LNCaP clone FGC (cell line): ENCODE measurements around the gene FAM78B.

Experiments used
- DNase-seq: peaks from one replicate; pipeline ENCODE4 v3.0.0-alpha.2; 2011; ENCODE audit warnings: low read depth
- H3K4me3 ChIP-seq: 2 replicates; pipeline ENCODE4 v1.5.1; 2011; ENCODE audit warnings: mild to moderate bottlenecking, low read depth, low read length, control low read depth
- TF ChIP-seq, protein P1 (sequence below): IDR thresholded peaks from 2 replicates; pipeline ENCODE4 v1.5.1; 2012; ENCODE audit warnings: mild to moderate bottlenecking; ENCODE audit not compliant: control insufficient read depth, insufficient read depth; ENCODE audit errors: extremely low read depth

The FAM78B gene

DNA sequence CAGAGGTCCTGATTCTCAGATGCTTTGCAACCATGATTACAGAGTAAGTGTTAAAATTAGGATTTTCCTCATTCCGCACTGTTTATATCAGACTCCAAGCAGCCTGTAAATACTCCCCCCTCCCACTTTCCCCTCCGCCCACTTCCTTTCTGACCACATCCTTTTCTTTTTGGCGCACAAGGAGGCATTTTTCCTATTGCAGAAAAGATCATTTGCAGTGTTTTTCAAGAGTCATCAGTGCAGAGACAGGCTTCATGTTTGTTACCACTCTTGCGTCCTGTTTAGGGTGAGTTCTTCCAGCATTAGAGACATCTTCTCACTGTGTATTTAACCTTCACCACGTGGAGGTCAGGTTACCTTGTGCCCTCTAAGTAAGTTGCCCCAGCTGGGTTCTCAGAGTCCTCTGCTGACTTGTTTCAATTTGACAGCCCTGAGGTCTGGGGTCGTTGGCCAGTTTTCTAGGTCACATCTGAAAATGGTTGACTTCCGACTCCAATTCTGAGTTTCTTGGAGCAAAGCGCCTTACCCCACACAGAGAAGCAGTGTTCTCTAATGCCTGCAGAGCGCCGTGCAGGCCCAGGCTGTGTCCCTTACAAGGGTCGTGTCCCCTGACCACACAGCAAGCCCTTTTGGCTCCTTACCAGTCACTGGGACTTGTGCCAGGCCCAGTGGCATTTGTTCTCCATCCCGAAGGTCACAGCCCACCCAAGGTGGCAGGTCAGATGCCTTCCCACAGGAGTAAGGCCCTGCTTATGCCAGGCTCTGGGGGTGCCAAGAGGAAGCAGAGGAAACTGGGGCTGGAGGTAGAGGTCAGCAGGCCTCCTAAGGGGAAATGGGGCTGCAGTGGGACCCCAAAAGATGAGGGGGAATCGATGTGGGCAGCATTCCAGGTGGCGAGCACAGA is 85.6 kb downstream of the FAM78B start:
- no peak overlapping the region for H3K4me3 ChIP-seq
- no peak for DNase-seq
- TF ChIP-seq, protein P1, sequence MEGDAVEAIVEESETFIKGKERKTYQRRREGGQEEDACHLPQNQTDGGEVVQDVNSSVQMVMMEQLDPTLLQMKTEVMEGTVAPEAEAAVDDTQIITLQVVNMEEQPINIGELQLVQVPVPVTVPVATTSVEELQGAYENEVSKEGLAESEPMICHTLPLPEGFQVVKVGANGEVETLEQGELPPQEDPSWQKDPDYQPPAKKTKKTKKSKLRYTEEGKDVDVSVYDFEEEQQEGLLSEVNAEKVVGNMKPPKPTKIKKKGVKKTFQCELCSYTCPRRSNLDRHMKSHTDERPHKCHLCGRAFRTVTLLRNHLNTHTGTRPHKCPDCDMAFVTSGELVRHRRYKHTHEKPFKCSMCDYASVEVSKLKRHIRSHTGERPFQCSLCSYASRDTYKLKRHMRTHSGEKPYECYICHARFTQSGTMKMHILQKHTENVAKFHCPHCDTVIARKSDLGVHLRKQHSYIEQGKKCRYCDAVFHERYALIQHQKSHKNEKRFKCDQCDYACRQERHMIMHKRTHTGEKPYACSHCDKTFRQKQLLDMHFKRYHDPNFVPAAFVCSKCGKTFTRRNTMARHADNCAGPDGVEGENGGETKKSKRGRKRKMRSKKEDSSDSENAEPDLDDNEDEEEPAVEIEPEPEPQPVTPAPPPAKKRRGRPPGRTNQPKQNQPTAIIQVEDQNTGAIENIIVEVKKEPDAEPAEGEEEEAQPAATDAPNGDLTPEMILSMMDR, result no peak

DNA sequence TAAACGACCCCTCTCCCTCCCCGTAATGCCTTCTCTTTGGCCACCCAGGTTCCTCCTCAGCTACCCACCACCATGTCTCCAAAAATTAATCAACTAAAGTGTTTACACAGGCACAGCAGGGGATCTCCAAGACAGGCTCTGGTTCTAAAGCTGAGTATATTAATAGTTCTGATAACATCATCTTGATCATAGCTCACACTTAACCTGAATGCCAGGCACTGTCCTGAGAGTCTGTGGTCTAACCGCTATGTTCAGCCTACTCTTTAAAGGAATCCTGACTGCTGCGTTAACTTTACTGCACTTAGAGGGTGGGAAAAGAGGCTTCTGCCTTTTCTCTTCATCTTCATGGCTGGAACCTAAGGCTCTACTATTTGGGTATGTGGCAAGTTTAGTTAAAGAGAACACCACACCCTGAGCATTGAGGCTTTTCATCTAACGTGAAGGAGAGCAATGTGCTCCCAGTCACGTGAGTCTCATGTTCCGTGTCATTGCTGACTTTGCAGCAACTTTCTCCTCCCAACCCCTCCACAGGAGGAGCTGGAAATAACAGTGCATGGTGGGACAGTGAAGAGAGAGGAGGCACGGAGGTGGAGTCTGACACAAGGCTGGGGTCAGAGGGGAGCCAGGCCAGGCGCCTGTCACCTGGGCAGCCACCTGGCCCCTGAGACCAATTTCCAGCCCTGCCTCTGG is 86.4 kb downstream of the FAM78B start:
- H3K4me3 ChIP-seq, result no peak overlapping the region
- DNase-seq, result no peak
- TF ChIP-seq, protein P1, result no peak

DNA sequence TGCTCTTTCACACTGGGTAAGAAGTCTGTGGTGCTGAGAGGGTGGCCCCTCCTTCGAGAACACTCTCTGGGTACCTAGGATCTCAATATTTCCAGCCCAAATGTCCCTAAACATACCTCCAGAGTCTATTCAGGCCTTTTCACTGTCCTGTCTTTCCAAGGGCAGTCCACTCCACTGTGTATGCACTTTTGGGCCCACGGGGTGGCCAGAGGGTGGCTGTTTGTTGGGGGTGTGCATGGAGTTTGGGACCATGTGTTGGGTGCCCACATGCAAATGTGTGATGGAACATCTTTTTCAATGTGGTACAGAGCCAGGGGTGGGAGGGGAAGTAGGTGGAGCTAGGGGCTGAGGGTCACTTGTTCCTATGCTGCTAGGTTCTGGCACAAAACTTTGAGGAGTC is 87.5 kb downstream of the FAM78B start:
- TF ChIP-seq, protein P1, result no peak
- no peak overlapping the region for H3K4me3 ChIP-seq
- DNase-seq, result no peak

DNA sequence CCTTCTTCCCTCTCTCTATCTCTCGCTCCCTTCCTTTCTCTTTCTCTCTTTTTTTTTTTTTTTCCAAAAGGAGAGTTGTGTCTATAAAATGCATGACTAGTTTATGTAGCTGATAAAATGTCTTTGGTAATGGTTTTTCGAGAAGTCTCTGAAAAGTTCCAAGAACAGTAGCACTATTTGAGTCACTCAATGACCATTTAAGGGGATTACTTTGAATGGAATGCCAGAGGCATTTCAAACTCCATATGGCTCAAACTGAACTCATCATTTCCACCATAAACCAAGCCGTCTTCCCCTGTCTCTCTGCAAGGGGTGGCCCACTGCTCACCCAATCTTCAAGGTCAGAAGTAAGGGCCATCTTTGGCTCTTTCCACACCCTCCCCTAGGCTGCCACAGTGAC is 93.3 kb downstream of the FAM78B start:
- no peak overlapping the region for H3K4me3 ChIP-seq
- DNase-seq, result no peak
- TF ChIP-seq, protein P1, result no peak

DNA sequence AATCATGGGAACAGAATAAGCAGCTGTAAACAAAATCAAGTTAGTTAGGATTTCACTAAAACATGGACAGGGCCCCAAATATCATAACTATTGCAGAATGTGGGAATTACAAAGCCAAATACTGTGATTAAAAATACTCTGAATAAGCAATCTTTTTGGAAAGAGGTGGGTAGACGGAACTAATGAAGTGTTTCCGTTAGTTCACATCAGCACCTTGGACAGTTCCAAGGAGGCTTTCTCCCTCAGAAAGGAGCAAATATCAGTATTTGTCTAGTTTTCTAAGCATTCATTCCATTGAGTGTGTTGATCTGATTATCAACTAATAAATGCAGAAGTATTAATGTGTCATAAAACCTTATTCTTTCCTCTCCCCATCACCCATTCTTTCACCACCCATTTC is 97.4 kb downstream of the FAM78B start:
- DNase-seq, result no peak
- TF ChIP-seq, protein P1, result no peak
- no peak overlapping the region for H3K4me3 ChIP-seq

DNA sequence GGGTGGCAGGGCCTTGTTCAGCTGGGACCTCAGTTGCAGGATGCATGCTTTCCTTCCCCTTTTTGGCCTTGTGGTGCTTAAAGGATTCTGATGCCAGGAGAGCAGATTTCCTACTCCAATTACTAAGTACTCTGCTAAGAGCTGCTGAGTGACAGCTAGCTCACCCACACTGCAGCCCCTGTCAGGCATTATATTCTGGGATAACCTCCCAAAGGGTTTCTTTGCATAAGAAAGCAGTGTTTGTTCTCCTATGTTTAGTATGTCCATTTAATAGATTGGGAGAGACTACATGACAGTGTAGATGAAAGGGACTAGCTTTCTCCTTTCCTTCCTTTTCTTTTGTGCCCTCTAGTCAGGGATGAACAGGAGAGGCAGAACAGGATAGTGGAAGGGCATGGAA is 100.7 kb downstream of the FAM78B start:
- TF ChIP-seq, protein P1, result no peak
- DNase-seq, result no peak
- H3K4me3 ChIP-seq, result no peak overlapping the region
